GM04504 (cell line): ENCODE data around the gene C22orf15.
A peak's percentile ranks its signal among the peaks of the same experiment; 100 is the strongest.

Experiments used
- DNase-seq: peaks from one replicate; pipeline ENCODE4 v3.0.0-alpha.2; 2012; ENCODE audit warnings: low read depth

Gene C22orf15

GRCh38 chr22:23750714-23751440 lies 11.9 kb upstream of the C22orf15 start, which contains the start of gene ZNF70:
TSS of gene ZNF70 (minus strand) at chr22:23751112. CDS start at chr22:23745140, 5,972 bp downstream.
- DNase-seq: peak; percentile 47

- DNase-seq: no peak
These were observed 11.3 kb upstream of the C22orf15 start for GRCh38 chr22:23751441-23751996.

- DNase-seq: no peak
These were observed 10.6 kb upstream of the C22orf15 start for GRCh38 chr22:23752090-23752691.

GRCh38 chr22:23752750-23753149 lies 10.0 kb upstream of the C22orf15 start:
- DNase-seq: no peak

GRCh38 chr22:23753385-23753784 lies 9.4 kb upstream of the C22orf15 start:
- no peak for DNase-seq

- no peak for DNase-seq
These were observed 8.4 kb upstream of the C22orf15 start, which contains the start of gene VPREB3 for GRCh38 chr22:23754220-23754919. TSS of gene VPREB3 (minus strand) at chr22:23754425. CDS start at chr22:23754363, 62 bp downstream.

GRCh38 chr22:23754980-23755636 lies 7.7 kb upstream of the C22orf15 start:
- no peak for DNase-seq

GRCh38 chr22:23755711-23756110 lies 7.1 kb upstream of the C22orf15 start:
- no peak for DNase-seq

- DNase-seq: no peak
These were observed 5.9 kb upstream of the C22orf15 start for GRCh38 chr22:23756891-23757290.

GRCh38 chr22:23759566-23759965 lies 3.2 kb upstream of the C22orf15 start:
- no peak for DNase-seq

- no peak for DNase-seq
These were observed 2.7 kb upstream of the C22orf15 start for GRCh38 chr22:23760056-23760455.

GRCh38 chr22:23763579-23763945 lies 772 bp downstream of the C22orf15 start:
- DNase-seq: no peak

- no peak for DNase-seq
These were observed 1.2 kb downstream of the C22orf15 start for GRCh38 chr22:23763954-23764353.

GRCh38 chr22:23764899-23765881 lies 2.4 kb downstream of the C22orf15 start:
- DNase-seq: no peak

GRCh38 chr22:23767303-23767672 lies 4.5 kb downstream of the C22orf15 start:
- no peak for DNase-seq

GRCh38 chr22:23767673-23768548 lies 5.1 kb downstream of the C22orf15 start, which contains the start of gene CHCHD10:
TSS of gene CHCHD10 (minus strand) at chr22:23767972. CDS start at chr22:23767874, 98 bp downstream.
- peak; percentile 47 for DNase-seq

GRCh38 chr22:23769321-23769965 lies 6.7 kb downstream of the C22orf15 start:
- DNase-seq: no peak

- no peak for DNase-seq
These were observed 9.5 kb downstream of the C22orf15 start for GRCh38 chr22:23772315-23772648.
